Stimulated activated CD8-positive, alpha-beta memory T cell treated with anti-CD3 and anti-CD28 coated beads, Interleukin-4, amount 100 ng/mL, for 4 hours (primary cell): ENCODE data around the gene MYO18B.
"Not testable (repeated sequence)": the region's sequence is repeated elsewhere in the genome, so short reads cannot be mapped to it uniquely, and the experiment has no call there.

ENCODE experiments used
- DNase-seq, 2 donors: peaks; one replicate each; pipeline ENCODE4 v3.0.0-alpha.2; 2020; ENCODE audit warnings: low read depth in 2 of 2, low spot score in 1 of 2

MYO18B gene

GRCh38 chr22:25972397-25972796, 230.4 kb downstream of the MYO18B start:
- DNase-seq: no peak

GRCh38 chr22:25976356-25976755, 234.4 kb downstream of the MYO18B start:
- no peak for DNase-seq

DNA sequence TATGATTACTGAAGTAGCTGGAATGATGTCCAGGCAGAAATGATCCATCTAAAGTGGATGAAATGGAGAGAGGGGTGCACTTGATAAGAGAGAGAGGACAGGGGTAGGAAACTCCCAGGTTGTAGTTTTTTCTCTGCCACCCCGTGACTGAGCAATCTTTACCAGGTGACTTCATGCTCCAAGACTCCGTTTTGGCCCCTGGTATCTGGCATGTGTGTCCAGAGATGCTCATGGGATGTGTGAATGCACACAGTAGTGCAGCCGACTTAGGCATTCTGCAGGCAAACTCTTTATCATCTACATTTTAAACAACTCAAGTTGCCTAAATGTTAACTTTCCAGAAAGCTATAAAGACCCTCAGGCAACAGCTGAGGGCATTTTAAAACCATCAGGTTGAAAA, 238.0 kb downstream of the MYO18B start:
- no peak for DNase-seq

DNA sequence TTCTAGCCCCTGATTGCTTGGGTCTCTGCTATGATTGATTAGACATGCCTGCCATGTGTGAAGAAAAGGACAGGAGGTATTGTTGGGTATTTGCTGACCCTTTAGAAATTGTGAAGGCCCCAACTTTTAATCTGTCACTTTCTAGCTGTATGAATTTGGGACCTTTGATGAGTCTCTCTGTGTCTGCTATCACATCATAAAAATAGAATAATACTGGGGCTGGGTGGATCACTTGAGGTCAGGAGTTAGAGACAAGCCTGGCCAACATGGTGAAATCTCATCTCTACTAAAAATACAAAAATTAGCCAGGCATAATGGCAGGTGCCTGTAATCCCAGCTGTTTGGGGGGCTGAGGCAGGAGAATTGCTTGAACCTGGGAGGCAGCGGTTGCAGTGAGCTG, 242.9 kb downstream of the MYO18B start:
- DNase-seq: not testable (repeated sequence)

GRCh38 chr22:25987948-25988347, 246.0 kb downstream of the MYO18B start:
- no peak for DNase-seq

- DNase-seq: no peak
Measured at GRCh38 chr22:25990940-25991339, 249.0 kb downstream of the MYO18B start.

DNA sequence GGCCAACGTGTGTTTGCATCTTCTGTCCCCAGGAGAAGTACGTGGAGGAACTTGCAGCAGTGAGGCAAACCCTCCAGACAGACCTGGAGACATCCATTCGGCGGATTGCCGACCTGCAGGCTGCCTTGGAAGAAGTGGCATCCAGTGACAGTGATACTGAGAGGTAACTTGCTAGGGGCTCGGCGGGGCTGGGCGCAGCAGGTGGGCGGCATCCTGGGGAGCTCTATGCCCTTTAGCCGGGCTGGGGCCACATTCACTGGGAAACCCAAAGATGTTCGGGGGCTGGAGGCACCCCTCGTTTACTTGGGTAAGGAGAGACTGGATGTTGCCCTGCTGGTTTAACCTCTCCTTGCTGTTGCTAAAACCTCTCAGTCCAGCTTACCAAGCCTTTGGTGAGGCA, 250.3 kb downstream of the MYO18B start:
- DNase-seq: no peak

GRCh38 chr22:25996669-25997068, 254.7 kb downstream of the MYO18B start:
- DNase-seq: no peak

DNA sequence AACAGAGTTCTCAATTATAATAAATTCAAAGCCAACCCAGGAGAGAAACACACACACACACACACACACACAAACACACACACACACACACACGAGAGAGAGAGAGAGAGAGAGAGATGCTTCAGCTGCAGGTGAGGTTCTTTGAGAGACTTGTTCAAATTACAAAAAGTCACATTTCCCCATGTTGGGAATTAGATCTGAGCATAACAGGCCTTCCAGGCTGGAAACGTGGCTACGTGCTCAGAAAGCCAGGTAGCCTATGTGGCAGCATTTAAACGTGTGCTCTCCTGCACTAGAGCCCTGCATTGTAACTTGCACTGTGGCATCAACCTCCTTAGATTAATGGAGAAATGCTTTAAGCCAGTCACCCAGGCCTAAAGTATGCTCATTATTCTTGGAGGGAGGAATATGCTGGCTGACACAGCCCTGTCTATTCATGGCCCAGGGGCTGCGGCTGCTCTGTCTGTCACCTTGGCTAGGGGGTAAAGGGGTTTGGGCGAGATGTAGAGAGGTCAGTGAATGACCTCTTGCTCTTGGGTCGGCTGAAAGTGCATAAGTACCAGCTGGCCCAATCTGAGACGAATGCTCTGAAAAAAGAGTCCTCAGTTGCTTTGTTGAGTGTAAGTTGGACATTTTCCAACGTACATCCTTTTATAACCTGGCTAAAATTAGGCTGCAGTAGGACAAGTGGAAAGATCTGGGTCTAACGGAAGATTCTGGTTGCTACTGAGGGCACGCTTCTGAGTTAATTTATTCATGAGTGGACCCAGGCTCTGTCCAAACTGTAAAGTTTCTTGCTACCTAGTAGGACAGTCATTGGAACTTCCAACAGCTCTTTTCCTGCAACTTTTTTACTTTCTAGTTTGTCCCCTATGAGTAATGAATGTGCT, 256.1 kb downstream of the MYO18B start:
- DNase-seq: no peak

GRCh38 chr22:26002456-26002855, 260.5 kb downstream of the MYO18B start:
- DNase-seq: no peak

DNA sequence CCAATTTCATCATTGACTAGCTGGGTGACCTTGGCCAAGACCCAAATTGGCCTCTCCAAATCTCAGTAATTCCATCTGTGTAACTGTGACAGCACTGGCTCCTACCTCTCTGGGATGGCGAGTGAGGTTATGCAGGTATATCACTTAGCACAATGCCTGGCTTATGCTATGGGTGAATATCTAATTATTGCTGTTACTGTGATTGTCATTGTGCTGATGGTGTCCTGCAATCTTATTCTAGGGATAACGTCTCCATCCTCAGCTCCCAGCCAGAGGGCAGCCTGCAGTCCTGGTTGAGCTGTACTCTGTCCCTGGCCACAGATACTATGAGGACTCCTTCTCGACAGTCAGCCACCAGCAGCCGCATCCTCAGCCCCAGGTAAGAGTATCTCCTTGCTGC, 262.5 kb downstream of the MYO18B start:
- DNase-seq: no peak

DNA sequence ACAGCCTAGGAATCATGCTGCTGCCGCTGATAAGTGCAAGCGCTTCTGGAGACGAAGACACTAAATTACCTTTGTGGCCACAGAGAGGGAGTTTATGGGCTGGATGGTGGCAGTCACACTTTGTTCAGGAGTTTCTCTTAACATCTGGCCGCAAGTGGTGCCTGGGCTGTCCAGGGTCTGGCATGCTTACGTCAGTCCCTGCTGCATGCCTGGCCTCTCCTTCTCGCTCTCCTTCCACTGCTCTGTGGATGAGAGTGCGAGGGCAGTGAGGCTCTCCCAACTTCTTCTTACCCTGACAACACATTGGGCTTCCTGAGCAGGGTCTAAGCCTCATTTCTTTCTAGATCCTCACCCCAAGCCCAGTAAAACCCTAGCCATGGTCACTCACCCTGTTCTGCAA, 266.6 kb downstream of the MYO18B start:
- no peak for DNase-seq

- DNase-seq: no peak
Measured at GRCh38 chr22:26016916-26017315, 274.9 kb downstream of the MYO18B start.

DNA sequence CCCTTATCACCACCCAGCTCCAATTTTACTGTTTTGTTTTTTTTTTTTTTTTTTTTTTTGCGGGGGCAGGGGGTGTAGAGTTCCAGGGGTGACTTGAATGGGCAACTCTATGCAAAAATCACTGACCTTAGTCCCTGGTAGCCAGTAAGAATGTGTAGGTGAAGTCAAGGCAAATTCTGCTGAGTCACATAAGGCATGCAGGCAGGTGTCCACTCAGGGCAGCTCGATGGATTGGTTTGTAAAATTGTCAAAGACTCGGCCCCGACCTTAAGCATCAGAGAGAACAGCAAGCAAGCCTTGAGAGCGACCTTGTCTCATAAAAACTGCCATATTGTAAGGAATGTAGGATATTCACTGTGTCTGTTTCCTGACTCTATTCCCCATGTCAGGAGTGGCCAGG, 275.9 kb downstream of the MYO18B start:
- no peak for DNase-seq

GRCh38 chr22:26019596-26019995, 277.6 kb downstream of the MYO18B start:
- no peak for DNase-seq

GRCh38 chr22:26021516-26021915, 279.5 kb downstream of the MYO18B start:
- no peak for DNase-seq

GRCh38 chr22:26023104-26023775, 281.3 kb downstream of the MYO18B start:
- DNase-seq: no peak

GRCh38 chr22:26025626-26026025, 283.6 kb downstream of the MYO18B start:
- DNase-seq: no peak

DNA sequence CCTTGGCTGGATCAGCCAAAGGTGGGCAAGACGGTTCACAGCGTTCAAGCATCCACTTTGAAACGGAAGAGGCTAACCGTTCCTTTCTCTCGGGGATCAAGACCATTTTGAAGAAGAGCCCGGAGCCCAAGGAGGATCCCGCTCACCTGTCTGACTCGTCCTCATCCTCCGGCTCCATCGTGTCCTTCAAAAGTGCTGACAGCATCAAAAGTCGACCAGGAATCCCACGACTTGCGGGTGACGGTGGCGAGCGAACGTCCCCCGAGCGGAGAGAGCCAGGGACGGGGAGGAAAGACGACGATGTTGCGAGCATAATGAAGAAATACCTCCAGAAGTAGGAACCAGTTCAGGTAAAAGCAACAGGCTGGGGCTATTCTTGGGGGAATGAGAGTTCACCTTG, 285.4 kb downstream of the MYO18B start:
- no peak for DNase-seq

DNA sequence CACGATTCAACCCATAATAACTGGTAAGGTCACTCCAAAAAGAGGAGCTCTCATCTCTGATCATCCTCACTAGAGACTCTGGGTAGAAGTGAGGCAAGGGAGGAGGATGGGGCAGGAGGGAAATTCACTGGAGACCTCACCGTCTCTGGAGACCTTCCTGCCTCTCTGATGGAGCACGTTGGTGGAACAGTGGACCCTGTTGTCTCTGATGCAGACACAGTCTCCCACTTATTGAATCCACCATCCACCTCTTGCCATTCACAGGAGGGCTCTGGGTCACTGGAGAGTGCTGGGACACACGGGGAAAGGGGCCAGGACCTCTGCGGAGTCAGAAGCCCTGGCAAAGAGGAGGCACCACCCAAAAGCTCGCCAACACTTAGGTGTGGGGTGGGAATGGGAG, 289.7 kb downstream of the MYO18B start:
- DNase-seq: no peak

- DNase-seq: no peak
Measured at GRCh38 chr22:26033071-26033470, 291.1 kb downstream of the MYO18B start.

GRCh38 chr22:26033586-26033985, 291.6 kb downstream of the MYO18B start:
- no peak for DNase-seq

GRCh38 chr22:26035523-26035922, 293.5 kb downstream of the MYO18B start:
- no peak for DNase-seq
